NCI-H128 (cell line): Measurements from ENCODE around the gene WDR48.

Experiments used
- DNase-seq: peaks from one replicate; lab custom pipeline; 2025; ENCODE audit not compliant: unreplicated experiment; lab: John Stamatoyannopoulos, UW

WDR48 gene

DNA sequence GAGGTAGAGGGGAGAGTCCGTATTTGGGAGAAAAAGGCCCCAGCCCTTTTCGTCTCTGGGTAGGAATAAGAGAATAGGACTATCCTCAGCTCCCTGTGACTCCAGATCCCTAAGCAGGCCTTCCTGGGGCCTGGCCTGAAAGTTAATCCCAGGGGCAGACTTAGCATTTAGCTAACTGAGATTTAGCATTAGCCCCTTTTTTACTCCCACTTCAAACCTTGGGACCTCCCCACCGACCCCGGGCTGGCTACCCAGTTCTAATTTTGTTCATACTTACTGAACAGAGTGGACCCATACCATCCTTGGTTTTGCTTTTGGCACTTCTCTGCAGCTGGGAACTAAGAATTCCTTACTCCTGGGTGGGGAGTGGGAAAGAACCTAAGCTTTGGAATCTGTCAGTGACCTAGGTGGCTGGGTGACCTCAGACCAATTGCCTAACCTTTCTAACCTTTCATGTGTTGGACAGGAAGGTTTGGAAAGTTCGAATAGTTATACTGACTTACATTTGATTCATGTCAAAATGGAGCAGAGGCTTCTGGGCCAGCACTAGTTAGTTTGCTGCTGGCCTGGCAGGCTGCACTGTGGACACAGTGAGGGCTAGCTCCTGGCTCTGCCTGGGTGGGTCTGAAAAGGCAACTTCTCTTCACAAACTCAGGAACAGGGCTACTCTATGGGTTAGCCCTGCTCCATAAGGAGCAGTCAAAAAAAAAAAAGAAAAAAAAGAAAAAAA, 67.3 kb downstream of the WDR48 start:
- DNase-seq = no peak

DNA sequence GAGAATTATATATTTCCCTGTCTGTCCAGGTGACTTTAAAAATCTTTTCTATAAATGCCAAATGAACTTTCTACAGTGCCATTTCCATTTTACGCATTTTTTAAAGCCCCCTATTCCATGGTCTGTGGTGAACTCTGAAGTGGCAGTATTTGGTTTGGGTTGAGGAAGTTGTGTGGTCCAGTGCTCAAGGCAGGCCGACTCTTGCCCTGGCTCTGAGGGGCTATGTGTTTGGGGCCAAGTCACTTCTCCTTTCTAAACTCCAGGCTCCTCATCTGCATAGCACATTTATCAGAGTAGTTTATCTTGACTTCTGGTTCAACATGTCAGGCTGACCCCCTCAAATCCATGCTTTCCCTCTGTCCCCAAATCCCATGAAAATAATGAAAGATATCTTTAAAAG, 69.8 kb downstream of the WDR48 start:
- no peak for DNase-seq

DNA sequence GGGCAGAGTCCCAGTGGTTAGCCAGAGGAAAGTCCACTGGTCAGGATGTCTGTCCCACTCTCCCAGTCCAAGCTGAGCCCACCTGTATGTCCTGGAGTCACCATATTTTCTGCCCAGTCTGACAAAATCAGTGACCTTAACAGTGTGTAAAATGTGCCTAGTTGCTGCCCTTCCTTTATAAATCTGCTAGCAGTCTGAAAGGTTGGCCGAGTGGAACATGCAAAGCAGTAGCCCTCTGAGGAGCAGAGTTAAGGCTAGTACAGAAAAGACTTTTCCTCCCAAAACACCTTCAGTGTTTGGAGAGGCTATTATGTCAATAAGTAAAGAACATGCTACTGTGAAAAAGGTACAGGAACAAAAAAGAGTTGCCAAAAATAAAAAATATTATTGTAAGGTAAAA, 71.0 kb downstream of the WDR48 start:
- DNase-seq = no peak

DNA sequence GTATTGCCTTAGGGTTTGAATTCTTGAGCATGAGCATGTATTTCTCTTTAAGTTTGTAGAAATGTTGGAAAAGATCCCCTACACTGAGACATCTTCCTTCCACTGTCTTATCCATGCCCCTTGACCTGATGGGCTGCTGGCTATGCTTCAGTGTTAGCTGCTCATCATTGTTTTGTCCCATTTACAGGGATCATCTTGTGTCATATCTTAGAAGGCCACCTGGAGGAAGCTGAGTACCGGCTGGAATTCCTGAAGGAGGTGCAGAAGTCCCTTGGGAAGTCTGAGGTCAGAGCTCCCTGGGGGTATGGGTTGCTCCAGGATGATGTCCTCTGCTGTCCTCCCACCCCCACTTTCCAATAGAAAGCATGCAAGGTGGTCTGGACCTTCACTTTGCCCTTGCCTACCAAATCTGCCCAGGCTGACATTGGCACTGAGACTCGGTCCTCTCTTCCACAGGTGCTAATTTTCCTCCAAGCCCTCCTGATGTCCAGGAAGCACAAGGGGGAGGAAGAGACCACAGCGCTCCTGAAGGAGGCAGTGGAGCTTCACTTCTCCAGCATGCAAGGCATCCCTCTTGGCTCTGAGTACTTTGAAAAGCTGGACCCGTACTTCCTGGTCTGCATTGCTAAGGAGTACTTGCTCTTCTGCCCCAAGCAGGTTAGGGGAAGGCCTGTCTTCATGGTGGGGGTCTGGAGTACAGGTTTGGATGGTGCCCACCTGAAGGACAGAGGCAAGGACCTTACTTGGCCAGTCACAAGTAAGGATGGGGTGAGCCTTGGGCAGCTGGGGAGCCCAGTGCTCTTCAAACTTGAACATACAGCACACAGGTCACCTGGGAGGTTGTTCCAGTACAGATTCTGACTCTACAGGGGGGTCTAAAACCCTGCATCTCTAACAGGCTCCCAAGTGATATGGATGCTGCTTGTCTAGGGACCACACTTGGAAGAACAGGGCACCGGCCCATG, 73.3 kb downstream of the WDR48 start:
- no peak for DNase-seq

DNA sequence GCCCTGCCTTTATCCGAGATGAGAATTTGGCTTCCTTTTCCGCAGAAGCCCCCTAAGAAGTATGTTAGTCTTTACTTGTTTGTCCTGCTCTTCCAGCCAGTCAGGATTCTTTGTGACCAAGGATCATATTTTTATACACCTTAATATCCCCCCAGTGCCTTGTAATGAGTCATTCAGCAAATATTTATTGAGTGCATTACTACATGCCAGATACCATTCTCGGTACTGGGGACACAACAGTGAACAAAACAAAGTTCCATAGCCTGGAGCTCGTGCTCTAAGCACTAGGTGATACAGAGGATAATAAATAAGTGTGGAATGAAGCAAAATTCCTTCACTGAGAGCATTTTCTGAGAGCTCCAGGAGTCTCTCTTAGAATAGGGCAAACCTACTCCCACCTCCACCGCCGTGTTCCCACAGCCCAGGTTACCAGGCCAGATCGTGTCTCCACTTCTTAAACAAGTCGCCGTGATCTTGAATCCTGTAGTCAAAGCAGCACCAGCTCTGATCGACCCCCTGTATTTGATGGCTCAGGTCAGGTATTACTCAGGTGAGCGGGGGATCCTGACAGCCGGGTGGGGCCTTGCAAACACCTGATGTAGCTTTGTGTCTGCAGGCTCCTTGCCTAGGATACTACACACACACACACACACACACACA, 74.2 kb downstream of the WDR48 start:
- no peak for DNase-seq

DNA sequence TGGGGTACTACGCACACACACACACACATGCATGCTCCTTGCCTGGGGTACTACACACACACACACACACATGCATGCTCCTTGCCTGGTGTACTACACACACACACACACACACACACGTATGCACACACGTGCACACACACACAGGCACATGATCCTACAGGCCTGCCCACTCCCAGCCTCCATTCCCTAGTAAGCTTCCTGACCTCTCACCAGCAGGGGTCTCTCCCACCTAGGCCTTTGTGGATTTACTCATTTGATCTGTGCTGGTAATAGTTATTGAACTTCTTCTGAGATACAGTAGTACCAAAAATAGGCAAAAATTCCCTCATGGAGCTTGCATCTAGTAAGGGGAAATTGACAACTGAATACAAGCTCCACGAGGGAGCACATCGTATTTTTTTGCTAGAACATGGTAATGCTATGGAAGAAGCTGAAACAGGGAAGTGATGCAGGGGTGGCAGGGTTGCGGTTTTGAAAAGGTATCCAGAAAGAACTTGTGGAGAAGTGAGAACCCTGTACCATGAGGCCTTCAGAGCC, 74.8 kb downstream of the WDR48 start:
- DNase-seq = no peak

DNA sequence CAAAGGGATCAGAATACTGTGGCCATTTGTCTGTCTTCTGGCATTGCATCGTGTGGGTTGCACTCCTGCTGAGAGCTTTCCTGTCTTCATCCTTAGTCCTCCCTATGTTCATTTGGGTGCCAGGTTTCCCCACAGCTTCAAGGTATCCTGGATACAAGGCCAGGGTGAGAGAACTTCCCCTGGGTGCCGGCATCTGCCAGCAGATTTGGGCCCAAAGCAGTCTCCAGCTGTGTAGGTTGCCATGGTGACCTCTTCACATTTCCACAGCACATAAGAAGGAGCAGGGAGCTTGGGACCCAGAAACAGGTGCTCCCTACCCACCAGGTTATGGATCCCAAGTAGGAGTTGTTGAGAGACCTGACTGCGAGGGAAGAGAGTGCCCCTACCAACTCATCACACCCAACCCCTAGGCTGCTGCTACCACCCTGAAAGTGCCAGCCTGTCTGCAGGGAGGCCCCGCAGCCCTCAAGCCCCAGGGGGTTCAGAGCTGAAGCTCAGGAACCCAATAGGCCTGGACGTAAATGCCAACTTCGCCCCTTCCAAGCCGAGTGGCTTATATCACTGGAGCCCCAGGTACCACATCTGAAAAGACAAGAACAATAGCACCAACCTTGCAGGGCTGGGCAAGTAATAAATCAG, 75.6 kb downstream of the WDR48 start:
- no peak for DNase-seq

DNA sequence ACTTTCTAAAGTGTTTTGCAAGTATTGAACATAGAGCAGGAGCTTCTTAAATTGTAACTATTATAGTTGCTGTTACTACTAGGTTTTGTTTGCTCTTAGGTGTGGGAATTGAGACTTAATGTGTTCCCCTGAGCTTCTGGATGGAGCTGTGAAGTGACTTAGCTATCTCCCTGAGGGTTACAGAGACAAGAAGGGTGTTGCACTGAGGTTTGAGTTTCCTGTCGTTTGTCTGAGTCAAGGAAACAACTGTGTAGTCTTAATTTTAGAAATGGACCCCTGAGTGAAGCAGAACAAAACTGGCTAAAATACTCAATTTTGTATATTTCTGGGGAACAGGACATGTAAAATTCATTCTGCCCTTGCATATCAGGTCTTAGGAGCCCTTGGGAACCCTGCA, 76.1 kb downstream of the WDR48 start:
- DNase-seq = no peak

DNA sequence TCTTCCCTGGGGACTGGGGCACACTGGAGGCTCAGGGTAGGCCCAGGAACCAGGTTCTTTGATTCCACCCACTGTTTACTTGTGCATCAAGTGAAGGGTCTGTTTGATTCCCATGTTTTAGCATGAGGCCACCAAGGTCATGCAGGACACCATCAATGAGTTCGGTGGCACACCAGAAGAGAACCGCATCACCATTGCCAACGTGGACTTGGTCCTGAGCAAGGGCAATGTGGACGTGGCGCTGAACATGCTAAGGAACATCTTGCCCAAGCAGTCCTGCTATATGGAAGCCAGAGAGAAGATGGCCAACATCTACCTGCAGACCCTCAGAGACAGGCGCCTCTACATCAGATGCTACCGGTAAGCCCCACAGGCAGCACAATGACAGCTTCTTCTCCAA, 77.1 kb downstream of the WDR48 start:
- no peak for DNase-seq

DNA sequence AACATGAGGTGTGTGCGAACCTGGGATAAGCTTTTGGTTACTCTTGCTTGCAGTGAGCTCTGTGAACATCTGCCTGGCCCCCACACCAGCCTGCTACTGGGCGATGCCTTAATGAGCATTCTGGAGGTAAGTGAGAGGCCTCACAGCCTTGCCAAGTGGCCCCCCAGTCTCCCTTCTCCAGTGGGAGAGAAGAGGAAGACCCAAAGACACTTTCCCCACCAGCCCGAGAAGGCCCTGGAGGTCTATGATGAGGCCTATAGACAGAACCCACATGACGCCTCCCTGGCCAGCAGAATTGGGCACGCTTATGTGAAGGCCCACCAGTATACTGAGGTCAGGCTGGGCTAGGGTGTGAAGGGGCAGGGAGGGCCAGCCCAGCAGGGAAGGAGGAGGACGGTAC, 78.2 kb downstream of the WDR48 start:
- DNase-seq = no peak

DNA sequence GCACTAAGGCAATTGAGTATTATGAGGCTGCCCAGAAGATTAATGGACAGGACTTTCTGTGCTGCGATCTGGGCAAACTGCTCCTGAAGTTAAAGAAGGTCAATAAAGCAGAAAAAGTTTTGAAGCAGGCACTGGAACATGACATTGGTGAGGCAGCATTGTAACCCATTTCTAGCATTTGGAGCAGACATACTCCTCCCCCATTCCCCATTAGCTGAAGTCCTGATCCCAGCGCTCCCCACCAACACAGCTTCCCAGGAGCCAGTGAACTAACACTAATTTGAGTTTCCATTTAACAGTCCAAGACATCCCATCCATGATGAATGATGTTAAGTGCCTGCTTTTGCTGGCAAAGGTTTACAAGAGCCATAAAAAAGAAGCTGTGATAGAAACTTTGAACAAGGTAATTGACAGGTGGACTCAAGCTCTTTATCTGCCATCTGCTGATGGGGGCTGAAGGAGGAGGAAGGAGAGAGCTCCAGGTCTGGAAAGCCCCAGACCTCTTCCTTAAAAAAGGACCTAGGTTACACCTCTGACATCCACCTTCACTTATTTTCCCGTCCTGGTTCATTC, 79.0 kb downstream of the WDR48 start:
- no peak for DNase-seq

DNA sequence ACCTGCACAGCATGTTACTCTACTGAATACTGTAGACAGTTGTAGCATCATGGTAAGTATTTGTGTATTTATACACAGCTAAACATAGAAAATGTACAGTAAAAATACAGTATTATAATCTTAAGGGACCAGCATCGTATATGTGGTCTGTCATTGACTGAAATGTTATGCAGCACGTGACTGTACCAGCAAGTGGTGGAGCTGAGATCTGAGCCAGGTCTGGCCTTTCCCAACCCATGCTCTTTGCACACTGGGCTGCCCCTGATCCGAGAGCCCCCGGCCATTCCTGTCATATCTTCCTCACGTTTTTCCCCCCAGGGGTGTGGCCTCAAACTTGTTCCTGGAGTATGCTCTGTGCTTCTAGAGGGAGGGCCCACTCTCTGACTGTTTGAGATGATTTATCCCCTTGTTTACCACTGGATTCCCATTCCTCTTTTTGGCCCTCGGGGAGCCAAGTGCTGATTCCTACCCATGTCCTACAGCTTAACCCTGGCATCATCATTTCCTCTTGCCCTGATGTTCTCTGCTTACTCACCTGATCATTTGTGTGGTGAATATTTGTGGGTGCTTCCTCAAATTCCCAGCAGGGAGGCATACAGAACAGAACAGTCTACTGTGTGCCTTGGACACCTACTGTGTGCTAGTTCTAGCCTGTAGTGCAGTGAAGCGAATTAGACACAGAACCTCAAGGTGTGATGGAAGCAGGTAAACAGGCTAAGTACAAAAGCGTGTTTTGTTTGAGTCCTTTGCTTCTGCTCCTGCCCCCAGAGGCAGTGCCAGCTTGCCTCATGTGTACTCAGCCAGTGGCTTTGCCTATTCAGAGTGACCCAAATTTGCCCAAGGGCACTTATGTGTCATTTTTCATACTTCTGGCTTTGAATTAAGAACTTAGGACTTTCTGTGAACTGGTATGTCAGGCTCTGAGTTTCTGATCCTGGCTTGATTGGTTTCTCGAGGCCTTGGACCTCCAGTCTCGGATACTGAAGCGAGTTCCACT, 80.6 kb downstream of the WDR48 start:
- no peak for DNase-seq

DNA sequence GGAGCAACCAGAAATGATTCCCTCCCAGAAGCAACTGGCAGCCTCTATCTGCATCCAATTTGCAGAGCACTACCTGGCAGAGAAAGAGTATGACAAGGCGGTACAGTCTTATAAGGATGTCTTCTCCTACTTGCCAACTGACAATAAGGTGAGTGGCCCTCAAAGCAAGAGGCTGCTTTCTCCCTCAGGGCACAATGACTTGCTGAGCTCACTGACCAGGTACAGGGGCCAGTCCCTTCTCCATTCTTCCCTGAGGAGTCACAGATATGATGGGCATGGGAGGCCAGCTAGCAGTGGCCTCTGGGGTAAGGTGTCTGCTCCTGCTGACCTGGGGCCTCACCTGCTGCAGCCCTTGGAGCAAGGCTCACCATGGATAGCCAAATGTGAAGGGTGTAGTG, 81.3 kb downstream of the WDR48 start:
- DNase-seq = no peak

DNA sequence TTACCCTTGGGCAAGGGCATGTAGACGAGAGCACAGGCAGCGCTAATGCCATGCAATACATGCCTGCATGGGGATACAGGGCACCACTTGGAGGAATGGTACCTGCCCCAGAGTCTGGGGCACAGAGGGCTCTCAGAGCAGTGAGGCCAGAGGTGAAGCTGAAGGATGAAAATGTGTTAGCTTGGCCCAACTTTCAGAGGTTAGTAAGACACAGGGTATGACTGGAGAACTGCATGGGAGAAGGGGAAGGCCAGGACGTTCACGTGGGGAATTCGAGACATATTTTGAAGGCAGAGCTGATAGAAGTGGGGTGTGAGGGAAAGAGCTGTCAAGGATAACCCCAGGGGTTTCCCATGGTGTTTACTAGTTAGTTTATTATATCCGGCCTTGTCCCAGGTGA, 82.0 kb downstream of the WDR48 start:
- DNase-seq = no peak

DNA sequence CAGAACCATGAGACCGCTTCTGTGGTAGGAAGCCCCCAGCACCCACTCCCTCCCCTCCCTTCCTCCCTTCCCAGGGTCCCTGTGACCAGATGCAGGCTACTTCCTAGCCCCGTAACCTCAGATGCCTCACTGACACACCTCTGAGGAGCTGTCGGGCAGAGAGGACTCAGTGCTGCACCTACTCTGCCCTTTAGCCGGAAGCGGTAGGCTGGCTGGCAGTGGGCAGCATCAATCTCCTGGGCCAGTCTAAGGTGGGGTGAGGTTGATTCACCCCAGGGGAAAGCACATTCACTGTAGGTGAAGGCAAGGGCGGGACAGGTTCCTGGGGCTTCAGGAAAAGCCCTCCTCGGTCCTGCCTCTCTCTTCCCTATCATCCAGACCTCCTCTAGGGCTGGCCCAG, 82.5 kb downstream of the WDR48 start:
- no peak for DNase-seq

DNA sequence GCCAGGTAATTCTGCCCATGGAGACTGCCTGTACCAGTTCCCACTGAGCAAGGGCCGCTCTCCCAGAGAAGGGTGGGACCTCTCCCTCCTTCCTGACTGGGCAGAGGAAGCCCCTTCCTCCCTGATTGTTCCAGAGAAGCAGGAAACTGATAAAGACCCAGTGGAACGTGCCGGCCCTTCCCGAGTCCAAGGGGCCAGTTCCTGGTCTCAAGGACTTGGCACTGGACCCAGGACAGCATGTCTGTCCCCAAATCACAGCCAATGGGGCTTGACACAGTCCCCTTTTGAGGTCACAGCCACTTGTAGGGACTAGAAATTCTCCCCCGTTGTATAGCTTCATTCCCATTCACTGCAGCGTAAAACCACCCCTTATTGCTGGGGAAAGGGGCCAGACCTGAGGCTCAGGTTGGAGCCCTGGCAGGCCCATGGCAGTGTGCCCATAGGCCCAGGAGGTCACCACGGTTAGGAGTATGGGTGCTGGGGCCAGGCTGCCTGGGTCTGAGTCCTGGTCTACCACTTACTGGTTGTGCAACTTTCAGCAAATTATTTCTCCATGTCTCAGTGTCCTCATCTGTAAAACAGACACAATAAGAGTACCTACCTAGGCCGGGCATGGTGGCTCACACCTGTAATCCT, 83.5 kb downstream of the WDR48 start:
- no peak for DNase-seq

DNA sequence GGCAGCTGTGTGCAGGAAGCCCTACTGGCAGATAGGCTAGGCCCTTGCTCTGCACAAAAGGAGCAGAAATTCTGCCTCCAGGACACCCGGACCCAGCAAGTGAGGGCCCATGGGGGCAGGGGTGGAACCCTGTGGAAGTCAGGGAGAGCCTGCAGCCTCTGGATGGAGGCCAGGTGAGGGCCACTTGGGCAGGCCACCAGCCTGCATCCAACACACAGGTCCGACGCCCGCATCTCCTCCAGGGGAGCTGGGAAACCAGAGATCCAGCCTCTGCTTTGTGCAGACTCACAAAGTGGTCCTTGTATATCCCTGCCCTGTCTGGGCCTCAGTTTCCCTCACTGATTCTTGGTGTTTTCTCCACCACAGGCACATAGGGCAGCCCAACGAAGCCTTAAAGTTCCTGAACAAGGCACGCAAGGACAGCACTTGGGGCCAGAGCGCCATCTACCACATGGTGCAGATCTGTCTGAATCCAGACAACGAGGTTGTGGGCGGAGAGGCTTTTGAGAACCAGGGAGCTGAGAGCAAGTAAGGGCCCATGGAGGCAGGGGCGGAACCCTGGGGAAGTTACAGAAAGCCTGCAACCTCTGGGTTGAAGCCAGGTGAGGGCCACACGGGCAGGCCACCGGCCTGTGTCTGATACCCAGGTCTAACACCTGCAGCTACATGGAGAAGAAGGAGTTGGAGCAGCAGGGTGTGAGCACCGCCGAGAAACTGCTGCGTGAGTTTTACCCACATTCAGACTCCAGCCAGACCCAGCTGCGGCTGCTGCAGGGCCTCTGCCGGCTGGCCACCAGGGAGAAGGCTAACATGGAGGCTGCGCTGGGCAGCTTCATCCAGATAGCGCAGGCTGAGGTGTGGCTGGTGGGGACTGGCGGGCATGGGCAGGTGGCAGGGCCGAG, 85.0 kb downstream of the WDR48 start:
- no peak for DNase-seq

DNA sequence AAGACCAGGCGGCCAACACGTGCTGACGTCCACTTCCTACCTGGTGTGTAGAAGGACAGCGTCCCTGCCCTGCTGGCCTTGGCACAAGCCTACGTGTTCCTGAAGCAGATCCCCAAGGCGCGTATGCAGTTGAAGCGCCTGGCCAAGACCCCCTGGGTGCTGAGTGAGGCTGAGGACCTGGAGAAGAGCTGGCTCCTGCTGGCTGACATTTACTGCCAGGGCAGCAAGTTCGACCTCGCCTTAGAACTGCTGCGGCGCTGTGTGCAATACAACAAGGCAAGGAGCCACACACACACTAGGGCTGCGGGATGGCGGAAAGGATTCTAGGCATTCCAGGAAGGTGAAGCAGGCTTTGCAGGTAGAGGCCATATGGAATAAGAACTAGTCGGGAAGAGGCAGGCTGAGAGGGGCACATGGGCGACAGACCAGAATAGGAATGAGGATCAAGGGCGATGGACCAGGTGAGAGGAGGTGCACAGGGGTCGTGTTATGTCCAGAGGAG, 85.7 kb downstream of the WDR48 start:
- DNase-seq = no peak
